Stimulated activated naive CD4-positive, alpha-beta T cell treated with Interleukin-2 at 50 U/mL for 16 hours (primary cell): ENCODE results near the gene MYH6.
"Not testable (repeated sequence)": the region's sequence is repeated elsewhere in the genome, so short reads cannot be mapped to it uniquely, and the experiment has no call there.

Source experiments
- DNase-seq: peaks from one replicate; lab custom pipeline; 2025; lab: John Stamatoyannopoulos, UW

MYH6 gene

DNA sequence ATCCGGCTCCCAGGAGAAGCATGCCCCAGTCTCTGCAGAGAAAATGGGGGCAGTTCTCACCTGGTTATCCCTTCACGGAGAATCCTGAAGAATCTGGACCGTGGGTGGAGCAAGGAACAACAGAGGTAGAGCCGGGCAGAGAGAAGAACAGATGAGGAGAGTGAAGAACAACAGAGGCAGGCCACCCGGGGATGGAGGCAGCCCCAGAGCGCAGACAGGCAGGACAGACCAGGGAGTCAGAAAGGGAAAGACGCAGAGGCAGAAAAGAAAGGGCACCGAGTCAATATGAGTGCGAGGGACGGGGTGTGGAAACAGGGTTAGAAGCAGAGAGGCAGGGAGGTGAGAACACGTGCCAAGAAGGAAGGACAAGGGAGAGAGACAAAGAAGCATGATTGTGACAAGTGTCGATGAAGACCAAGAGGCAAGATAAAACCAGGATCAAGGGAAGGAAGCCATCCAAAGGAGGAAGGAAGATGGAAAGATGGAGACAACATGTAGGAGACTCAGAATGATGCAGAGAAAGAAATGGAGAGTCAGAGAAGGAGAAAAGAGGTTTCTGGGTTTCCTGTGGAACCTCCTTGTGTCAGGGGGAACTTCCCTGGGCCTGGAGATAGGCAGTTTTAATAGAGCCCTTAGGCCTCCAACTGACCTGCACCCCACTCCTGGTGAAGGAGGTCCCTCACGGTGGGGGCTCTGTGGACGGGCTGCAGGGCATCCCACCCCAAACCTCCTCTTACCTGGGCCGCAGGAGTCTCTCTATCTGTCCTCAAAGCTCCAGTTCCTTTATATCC is at the start of gene MYH6:
Gene MYH6 (minus strand): TSS at position 758 of the 791 bp plus-strand sequence. CDS start 1,050 bp downstream, outside the sequence.
- no peak for DNase-seq

GRCh38 chr14:23456883-23457586 is 49.0 kb upstream of the MYH6 start:
- not testable (repeated sequence) for DNase-seq

DNA sequence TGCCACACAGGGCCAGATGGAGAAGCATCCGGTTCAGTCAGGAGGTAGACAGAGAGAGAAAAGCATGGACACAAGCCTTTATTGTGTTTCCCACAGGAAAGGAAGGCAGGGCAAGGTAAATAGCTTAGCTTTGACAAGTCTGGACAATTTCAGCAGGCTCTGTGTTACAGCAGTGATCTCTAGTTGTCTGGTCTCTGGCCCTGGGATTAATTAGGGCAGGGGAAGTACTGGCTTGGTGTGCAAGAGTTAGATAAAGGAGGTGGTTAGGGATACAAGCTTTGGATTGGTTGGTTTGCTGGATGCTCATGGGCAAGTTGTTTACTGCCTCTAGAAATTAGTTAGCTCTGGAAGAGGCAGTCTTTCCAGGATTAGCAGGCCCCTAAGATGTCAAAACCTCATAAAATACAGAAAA is 46.4 kb upstream of the MYH6 start:
- DNase-seq, result no peak

- no peak for DNase-seq
Observed at GRCh38 chr14:23452237-23452636, 44.2 kb upstream of the MYH6 start.

DNA sequence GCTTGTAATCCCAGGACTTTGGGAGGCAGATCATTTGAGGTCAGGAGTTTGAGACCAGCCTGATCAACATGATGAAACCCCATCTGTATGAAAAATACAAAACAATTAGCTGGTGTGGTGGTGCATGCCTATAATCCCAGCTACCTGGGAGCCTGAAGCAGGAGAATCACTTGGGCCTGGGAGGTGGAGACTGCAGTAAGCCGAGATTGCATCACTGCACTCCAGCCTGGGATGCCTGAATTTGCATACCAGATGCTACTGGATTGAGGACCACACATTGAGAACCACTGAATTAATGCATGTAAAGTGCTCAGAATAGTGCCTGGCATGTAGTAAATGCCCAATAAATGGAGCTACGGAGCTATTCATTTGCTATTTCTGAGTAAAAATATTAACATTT is 42.3 kb upstream of the MYH6 start:
- DNase-seq, result no peak

- no peak for DNase-seq
Observed at GRCh38 chr14:23449314-23449713, 41.2 kb upstream of the MYH6 start.

GRCh38 chr14:23447361-23448350 is 39.6 kb upstream of the MYH6 start:
- DNase-seq, result no peak

DNA sequence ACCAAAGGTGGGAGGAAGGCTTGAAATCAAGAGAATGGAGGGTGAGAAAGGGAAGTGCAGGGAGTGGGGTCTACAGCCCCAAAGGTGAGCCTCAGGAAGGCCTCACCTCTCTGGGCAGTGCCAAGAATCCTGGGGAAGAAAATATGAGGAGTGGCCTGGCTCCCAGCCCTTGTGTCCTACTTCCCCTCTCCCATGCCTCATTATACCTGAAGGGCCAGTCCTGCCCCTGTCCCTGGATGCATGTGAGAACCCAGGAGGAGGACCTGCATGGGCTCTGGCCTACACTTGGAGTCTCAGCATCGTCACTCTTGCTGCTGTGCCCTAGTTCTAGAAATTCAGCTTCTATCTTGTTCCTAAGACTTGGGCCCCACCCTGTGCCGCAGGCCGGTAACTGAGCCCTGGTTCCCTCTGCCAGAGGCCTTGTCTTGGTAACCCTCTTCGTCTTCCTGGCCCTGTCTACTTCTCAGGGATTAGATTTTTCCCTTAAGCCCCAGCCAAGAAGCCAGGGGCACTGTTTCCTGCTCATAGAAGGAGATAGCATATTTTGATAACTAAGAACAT is 38.3 kb upstream of the MYH6 start:
- no peak for DNase-seq

GRCh38 chr14:23445773-23446172 is 37.7 kb upstream of the MYH6 start:
- DNase-seq, result no peak

GRCh38 chr14:23444314-23444713 is 36.2 kb upstream of the MYH6 start:
- DNase-seq, result no peak

GRCh38 chr14:23443881-23444280 is 35.8 kb upstream of the MYH6 start:
- no peak for DNase-seq

DNA sequence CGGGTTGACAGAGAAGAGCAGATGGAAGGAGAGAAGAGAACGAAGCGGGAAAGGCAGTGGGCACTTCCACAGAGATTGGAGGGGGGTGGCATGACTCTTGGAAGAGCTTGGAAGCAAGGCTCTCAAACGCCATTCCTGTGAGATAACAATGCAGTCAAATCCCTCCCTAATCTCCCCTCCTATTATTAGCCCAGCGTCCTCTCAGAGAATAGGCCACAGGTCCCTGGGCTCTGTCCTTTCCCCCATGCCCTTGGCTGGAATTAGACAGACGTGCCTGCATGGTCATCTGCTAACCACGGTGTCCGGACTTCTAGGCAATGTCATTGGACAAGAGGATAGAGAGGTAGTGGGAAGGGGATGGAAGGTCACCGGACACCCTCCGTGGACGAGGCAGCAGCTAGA is 35.3 kb upstream of the MYH6 start:
- no peak for DNase-seq

GRCh38 chr14:23442721-23443356 is 34.8 kb upstream of the MYH6 start:
- DNase-seq, result peak; percentile 46

DNA sequence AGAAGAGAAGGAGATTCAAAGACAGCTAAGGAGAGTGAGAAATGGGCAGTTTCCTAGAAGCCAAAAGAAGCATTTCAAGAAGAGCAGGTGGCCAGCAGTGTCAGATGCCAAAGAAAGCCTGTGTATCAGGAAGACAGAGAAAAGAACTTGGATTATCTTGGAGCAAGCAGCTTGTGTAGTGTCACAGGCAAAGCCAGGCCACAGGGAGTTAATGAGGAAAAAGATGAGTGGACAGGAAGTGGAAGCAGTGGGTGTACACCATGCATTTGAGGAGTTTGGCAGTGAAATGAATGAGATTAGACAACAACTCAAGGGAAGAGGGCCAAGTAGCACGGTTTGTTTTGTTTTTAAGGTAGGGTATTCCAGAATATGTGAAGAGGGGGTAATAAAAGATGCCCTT is 33.0 kb upstream of the MYH6 start:
- DNase-seq, result no peak

GRCh38 chr14:23439107-23439835 is 31.2 kb upstream of the MYH6 start:
- no peak for DNase-seq

GRCh38 chr14:23438101-23438971 is 30.3 kb upstream of the MYH6 start:
- DNase-seq, result no peak

- no peak for DNase-seq
Observed at GRCh38 chr14:23437133-23438100, 29.3 kb upstream of the MYH6 start.

- DNase-seq, result no peak
Observed at GRCh38 chr14:23436327-23437132, 28.5 kb upstream of the MYH6 start.
